Psoas muscle (tissue), 8 donors: ENCODE measurements around the gene RNU6-7. TPM values are rescaled to one million over a fixed set of nuclear protein-coding genes. Genes with fewer than 3 reads are reported as not detected.

Experiments used
- ATAC-seq, 4 donors: fragments of 200-7000 bp; cut with Tn5 transposase; one replicate each; pipeline ENCODE4 v1.9.1; 2020; ENCODE audit warnings: moderate library complexity in 3 of 4, mild to moderate bottlenecking in 2 of 4
- DNase-seq, 2 donors: peaks; one replicate each; pipeline ENCODE4 v3.0.0-alpha.2; 2020
- H3K27ac ChIP-seq: fragments of 200-600 bp; one replicate; pipeline ENCODE4 v1.8.0; 2022
- H3K27me3 ChIP-seq, 3 donors: fragments of 200-600 bp in 1 of 3; one replicate each; pipeline versions ENCODE4 v1.6.1 to v1.8.0; 2013 to 2022; ENCODE audit warnings: low read length in 2 of 3, mild to moderate bottlenecking in 2 of 3, moderate library complexity in 1 of 3; ENCODE audit not compliant: insufficient read depth in 3 of 3
- H3K36me3 ChIP-seq, 2 donors: fragments of 200-600 bp in 1 of 2; one replicate each; pipeline versions ENCODE4 v1.6.1 to v1.8.0; 2013 to 2022; ENCODE audit warnings: low read depth in 1 of 2, mild to moderate bottlenecking in 1 of 2, moderate library complexity in 1 of 2; ENCODE audit not compliant: insufficient read depth in 1 of 2
- H3K4me1 ChIP-seq: fragments of 200-600 bp; one replicate; pipeline ENCODE4 v1.8.0; 2022
- H3K4me3 ChIP-seq: fragments of 200-600 bp; one replicate; pipeline ENCODE4 v1.8.0; 2022; ENCODE audit warnings: mild to moderate bottlenecking
- H3K9me3 ChIP-seq: fragments of 200-600 bp; one replicate; pipeline ENCODE4 v1.8.0; 2022
- WGBS, 3 donors: extraction: QIAGEN DNeasy Blood & Tissue Kit; methylation state at CpG; one replicate each; pipeline versions ENCODE4 v1.1.6 to v1.1.7; 2013; 5-methylcytosine and 5-hydroxymethylcytosine counted together
- intact Hi-C, 2 donors: fragments of 100-400 bp; cut with DNase I; formaldehyde crosslinking; loops; one replicate each; pipeline versions ENCODE4 v1.11.0 to v1.14.2; 2022
- polyA plus RNA-seq, 3 donors: library from polyadenylated mRNA; stranded (reverse); fragments of 200-250 nt; gene quantifications; one replicate each; pipeline ENCODE4 v1.2.3, GENCODE V29; 2013
- total RNA-seq, 4 donors: library from RNA; stranded (reverse); fragmentation: NEBNext Ultra II Directional in 2 of 4; extraction: Animal tissue kit (Norgen Biotek cat#: 25700) in 2 of 4; gene quantifications; one replicate each; pipeline versions ENCODE4 v1.2.1 to v1.2.4, GENCODE V29; 2021 to 2023
- TF ChIP-seq, protein P1 (sequence below): fragments of 200-600 bp; IDR thresholded peaks from one replicate; pipeline ENCODE4 v1.8.0; 2022; ENCODE audit warnings: antibody characterized with exemption
- donor health status: healthy with polysubstance abuse.
- donor health status: DM: no; HTN: no; CAD: no; lungs with moderate emphysema.
- donor health status: Bipolar disorder and iron deficiency.
- donor health status: healthy.
- donor health status: DM: yes; HTN: yes; CAD: no.
- donor health status: DM: no; HTN: no; CAD: no.
- donor health status: DM: no; HTN: no; CAD: no.
- donor health status: DM: yes; HTN: yes; CAD: no.

The RNU6-7 gene
- total and polyA plus RNA-seq, 7 donors: not detected

DNA sequence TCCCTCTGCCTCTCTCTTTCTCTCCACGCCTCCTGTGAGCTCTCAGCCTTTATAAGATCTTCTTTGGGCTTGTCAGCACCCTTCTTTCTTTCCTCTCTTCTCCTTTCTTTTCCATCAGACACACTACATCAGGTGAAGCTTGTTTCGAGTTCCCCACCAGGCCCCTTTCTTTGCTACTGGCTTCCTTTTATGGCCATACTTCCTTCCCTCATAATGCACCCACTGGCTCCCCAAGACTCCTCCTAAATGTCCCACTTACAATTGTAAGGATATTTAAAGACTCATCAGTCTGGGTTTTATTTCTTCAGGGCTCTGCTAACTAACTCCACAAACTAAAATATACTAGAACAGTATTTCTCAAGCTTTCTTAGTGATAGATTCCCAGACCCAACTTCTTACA, 4.7 kb downstream of the RNU6-7 start:
- intact Hi-C loops: no loop called here
- 64 to 83% (median 78%) methylated on average over 2 of the region's 2 CpGs for WGBS, 3 donors

DNA sequence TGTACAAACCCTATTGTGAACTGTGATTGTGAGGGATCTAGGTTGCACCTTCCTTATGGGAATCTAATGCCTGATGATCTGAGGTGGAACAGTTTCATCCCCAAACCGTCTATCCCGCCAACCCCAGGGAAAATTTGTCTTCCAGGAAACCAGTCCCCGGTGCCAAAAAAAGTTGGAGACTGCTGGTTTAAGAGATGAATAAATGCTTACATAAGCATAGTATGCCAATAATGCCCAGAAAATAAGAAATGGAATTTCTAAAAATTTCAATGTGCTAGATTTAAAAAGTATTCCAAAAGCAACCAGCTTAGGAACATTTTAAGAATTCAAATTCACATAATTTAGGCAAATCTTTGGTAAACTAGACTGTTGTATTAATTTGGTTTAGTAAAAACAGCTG, 6.6 kb downstream of the RNU6-7 start:
- intact Hi-C loops: no loop called here
- no peak for ATAC-seq

More for the DNA sequence above, 4.7 kb downstream of the RNU6-7 start:
- Histone ChIP-seq H3K4me1 (peaks cover 10% of the 10 kb centered on the region), H3K27me3 (no peaks in the 10 kb centered on the region), H3K27ac (no peak overlapping the region), H3K36me3 (no peaks in the 10 kb centered on the region), H3K9me3 (no peaks in the 10 kb centered on the region), H3K4me3 (no peak overlapping the region)
- no peak for ATAC-seq
- DNase-seq: no peak
- TF ChIP-seq, protein P1, sequence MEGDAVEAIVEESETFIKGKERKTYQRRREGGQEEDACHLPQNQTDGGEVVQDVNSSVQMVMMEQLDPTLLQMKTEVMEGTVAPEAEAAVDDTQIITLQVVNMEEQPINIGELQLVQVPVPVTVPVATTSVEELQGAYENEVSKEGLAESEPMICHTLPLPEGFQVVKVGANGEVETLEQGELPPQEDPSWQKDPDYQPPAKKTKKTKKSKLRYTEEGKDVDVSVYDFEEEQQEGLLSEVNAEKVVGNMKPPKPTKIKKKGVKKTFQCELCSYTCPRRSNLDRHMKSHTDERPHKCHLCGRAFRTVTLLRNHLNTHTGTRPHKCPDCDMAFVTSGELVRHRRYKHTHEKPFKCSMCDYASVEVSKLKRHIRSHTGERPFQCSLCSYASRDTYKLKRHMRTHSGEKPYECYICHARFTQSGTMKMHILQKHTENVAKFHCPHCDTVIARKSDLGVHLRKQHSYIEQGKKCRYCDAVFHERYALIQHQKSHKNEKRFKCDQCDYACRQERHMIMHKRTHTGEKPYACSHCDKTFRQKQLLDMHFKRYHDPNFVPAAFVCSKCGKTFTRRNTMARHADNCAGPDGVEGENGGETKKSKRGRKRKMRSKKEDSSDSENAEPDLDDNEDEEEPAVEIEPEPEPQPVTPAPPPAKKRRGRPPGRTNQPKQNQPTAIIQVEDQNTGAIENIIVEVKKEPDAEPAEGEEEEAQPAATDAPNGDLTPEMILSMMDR: no peak

GRCh38 chr14:32209471-32209870, 7.6 kb downstream of the RNU6-7 start:
- Histone ChIP-seq H3K4me3 (no peak overlapping the region), H3K27ac (peak overlapping the region; percentile 68), H3K27me3 (no peaks in the 10 kb centered on the region), H3K9me3 (no peaks in the 10 kb centered on the region), H3K4me1 (peaks cover 5% of the 10 kb centered on the region), H3K36me3 (no peaks in the 10 kb centered on the region)
- TF ChIP-seq, protein P1: no peak
- ATAC-seq (no peak), DNase-seq (no peak)
- intact Hi-C loops: no loop called here

More for the DNA sequence above, 6.6 kb downstream of the RNU6-7 start:
- Histone ChIP-seq H3K4me3 (no peak overlapping the region), H3K9me3 (no peaks in the 10 kb centered on the region), H3K27ac (no peak overlapping the region), H3K36me3 (no peaks in the 10 kb centered on the region), H3K27me3 (no peaks in the 10 kb centered on the region), H3K4me1 (peaks cover 5% of the 10 kb centered on the region)
- DNase-seq: no peak
- TF ChIP-seq, protein P1: no peak
- 71 to 77% (median 74%) methylated on average over 3 of the region's 3 CpGs for whole genome bisulfite sequencing, 3 donors

DNA sequence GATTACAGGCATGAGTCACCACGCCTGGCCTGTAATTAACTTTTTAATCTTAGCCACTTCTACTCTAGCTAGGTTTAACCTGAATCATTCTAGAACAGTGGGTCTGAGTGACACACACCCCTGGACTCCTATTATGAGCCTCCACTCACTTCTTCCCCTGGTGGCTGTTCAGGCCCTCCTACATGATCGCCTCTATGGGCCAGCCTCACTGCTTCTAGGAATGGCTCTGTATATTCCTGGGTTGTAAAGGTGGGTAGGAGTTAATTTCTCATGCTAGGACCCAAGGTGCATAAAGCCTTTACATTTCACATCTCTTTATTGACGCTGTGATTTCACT, 9.2 kb downstream of the RNU6-7 start:
- TF ChIP-seq, protein P1: no peak
- Histone ChIP-seq H3K27ac (peak overlapping the region; percentile 68), H3K9me3 (no peaks in the 10 kb centered on the region), H3K4me1 (peaks cover 5% of the 10 kb centered on the region), H3K4me3 (no peak overlapping the region), H3K36me3 (no peaks in the 10 kb centered on the region), H3K27me3 (no peaks in the 10 kb centered on the region)
- ATAC-seq: peak in 3 of 4 donors; percentile 35 to 66 (median 43)
- no peak for DNase-seq
- intact Hi-C loops: no loop called here
- WGBS, 3 donors: 97 to 100% (median 98%) methylated on average over 3 of the region's 3 CpGs

GRCh38 chr14:32212833-32213232, 11.0 kb downstream of the RNU6-7 start:
- DNase-seq (no peak), ATAC-seq (no peak)
- Histone ChIP-seq H3K27me3 (no peaks in the 10 kb centered on the region), H3K4me3 (no peak overlapping the region), H3K4me1 (peaks cover 5% of the 10 kb centered on the region), H3K27ac (no peak overlapping the region), H3K9me3 (no peaks in the 10 kb centered on the region), H3K36me3 (no peaks in the 10 kb centered on the region)
- TF ChIP-seq, protein P1: no peak
- intact Hi-C loops: no loop called here
